ENCODE results near the gene MAGEF1.
A peak's percentile ranks its signal among the peaks of the same experiment; 100 is the strongest.

DNA sequence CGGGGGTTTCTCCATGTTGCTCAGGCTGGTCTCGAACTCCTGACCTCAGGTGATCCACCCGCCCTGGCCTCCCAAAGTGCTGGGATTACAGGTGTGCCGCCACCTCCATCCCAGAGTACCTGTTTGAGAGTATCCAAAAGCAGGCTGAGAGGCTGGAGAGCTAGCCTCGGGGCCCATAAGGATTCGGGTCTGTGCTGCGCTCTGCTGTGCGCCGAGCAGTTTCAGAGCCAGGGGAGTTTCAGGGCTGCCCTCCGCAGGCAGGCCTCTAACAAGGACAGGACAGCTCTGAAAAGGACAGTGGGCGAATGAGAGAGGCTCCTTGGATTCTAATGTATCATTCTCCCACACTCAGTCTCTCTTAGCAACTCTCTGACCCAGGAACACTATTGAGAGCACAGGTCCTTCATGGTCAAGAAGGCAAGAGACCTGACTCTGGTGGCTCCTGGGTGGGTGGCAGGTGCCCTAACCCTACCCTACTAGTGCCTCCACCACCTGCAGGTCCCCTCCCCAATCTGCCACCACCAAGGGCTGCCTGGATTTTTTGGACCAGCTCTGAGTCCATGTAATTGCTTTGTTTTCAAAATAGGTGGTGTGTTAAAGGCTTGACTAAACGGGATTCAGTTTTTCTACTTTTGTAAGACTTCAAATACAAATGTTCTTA is 27.8 kb downstream of the MAGEF1 start:
- TF ChIP-seq, protein P1, sequence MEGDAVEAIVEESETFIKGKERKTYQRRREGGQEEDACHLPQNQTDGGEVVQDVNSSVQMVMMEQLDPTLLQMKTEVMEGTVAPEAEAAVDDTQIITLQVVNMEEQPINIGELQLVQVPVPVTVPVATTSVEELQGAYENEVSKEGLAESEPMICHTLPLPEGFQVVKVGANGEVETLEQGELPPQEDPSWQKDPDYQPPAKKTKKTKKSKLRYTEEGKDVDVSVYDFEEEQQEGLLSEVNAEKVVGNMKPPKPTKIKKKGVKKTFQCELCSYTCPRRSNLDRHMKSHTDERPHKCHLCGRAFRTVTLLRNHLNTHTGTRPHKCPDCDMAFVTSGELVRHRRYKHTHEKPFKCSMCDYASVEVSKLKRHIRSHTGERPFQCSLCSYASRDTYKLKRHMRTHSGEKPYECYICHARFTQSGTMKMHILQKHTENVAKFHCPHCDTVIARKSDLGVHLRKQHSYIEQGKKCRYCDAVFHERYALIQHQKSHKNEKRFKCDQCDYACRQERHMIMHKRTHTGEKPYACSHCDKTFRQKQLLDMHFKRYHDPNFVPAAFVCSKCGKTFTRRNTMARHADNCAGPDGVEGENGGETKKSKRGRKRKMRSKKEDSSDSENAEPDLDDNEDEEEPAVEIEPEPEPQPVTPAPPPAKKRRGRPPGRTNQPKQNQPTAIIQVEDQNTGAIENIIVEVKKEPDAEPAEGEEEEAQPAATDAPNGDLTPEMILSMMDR (conservative IDR thresholded peaks at IDR 0.05; ENCODE audit: low read depth in 2 of 2): 0 out of 4 replicates have a peak, but pooled peaks of 1 of the 2 experiments have one; percentile 6
- no peak for TF ChIP-seq EZH2 (IDR thresholded peaks at IDR 0.05; ENCODE audit: low read depth, unreplicated experiment)
- TF ChIP-seq EZH2phosphoT487 (IDR thresholded peaks at IDR 0.05; ENCODE audit: unreplicated experiment): no peak
- no peak for TF ChIP-seq CREB1 (CRISPR knock-in tag; IDR thresholded peaks at IDR 0.05; ENCODE audit: low read depth)
- no peak for TF ChIP-seq POLR2AphosphoS5 (IDR thresholded peaks at IDR 0.05; ENCODE audit: low read depth)
- TF ChIP-seq, protein P2, sequence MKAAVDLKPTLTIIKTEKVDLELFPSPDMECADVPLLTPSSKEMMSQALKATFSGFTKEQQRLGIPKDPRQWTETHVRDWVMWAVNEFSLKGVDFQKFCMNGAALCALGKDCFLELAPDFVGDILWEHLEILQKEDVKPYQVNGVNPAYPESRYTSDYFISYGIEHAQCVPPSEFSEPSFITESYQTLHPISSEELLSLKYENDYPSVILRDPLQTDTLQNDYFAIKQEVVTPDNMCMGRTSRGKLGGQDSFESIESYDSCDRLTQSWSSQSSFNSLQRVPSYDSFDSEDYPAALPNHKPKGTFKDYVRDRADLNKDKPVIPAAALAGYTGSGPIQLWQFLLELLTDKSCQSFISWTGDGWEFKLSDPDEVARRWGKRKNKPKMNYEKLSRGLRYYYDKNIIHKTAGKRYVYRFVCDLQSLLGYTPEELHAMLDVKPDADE (IDR thresholded peaks at IDR 0.05): no peak
- TF ChIP-seq, protein P3, sequence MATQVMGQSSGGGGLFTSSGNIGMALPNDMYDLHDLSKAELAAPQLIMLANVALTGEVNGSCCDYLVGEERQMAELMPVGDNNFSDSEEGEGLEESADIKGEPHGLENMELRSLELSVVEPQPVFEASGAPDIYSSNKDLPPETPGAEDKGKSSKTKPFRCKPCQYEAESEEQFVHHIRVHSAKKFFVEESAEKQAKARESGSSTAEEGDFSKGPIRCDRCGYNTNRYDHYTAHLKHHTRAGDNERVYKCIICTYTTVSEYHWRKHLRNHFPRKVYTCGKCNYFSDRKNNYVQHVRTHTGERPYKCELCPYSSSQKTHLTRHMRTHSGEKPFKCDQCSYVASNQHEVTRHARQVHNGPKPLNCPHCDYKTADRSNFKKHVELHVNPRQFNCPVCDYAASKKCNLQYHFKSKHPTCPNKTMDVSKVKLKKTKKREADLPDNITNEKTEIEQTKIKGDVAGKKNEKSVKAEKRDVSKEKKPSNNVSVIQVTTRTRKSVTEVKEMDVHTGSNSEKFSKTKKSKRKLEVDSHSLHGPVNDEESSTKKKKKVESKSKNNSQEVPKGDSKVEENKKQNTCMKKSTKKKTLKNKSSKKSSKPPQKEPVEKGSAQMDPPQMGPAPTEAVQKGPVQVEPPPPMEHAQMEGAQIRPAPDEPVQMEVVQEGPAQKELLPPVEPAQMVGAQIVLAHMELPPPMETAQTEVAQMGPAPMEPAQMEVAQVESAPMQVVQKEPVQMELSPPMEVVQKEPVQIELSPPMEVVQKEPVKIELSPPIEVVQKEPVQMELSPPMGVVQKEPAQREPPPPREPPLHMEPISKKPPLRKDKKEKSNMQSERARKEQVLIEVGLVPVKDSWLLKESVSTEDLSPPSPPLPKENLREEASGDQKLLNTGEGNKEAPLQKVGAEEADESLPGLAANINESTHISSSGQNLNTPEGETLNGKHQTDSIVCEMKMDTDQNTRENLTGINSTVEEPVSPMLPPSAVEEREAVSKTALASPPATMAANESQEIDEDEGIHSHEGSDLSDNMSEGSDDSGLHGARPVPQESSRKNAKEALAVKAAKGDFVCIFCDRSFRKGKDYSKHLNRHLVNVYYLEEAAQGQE (IDR thresholded peaks at IDR 0.05; ENCODE audit: unreplicated experiment): no peak
- no peak for TF ChIP-seq JUNB (IDR thresholded peaks at IDR 0.05; ENCODE audit: unreplicated experiment)
- TF ChIP-seq STAT1 (IDR thresholded peaks at IDR 0.05; ENCODE audit: unreplicated experiment): no peak
